Stimulated activated naive B cell treated with anti-CD40 and anti-IgM and Interleukin-4, amounts not matched to agents 10 μg/mL and 1 μg/mL and 100 μg/mL, for 72 hours (primary cell): ENCODE measurements around the gene CAPS2.

Experiments used
- ATAC-seq, 2 donors: fragments of 150-1000 bp; cut with Tn5 transposase; replicated peaks; 2 replicates each; pipeline ENCODE4 v1.10.0; 2021; ENCODE audit warnings: moderate library complexity in 1 of 2
- DNase-seq: peaks from one replicate; pipeline ENCODE4 v3.0.0; 2021
- H3K27ac Mint-ChIP-seq: one replicate; pipeline ENCODE4 v1.8.0; 2022; ENCODE audit warnings: mild to moderate bottlenecking, mixed read lengths
- H3K27me3 Mint-ChIP-seq, 2 donors: one replicate each; pipeline ENCODE4 v1.8.0; 2022; ENCODE audit warnings: mixed read lengths in 2 of 2
- H3K36me3 Mint-ChIP-seq, 2 donors: one replicate each; pipeline ENCODE4 v1.8.0; 2022; ENCODE audit warnings: mixed read lengths in 2 of 2, mild to moderate bottlenecking in 1 of 2
- H3K4me1 Mint-ChIP-seq, 2 donors: one replicate each; pipeline ENCODE4 v1.8.0; 2022; ENCODE audit warnings: mixed read lengths in 2 of 2, mild to moderate bottlenecking in 1 of 2
- H3K4me3 Mint-ChIP-seq, 2 donors: one replicate each; pipeline ENCODE4 v1.8.0; 2022; ENCODE audit warnings: mild to moderate bottlenecking in 2 of 2, mixed read lengths in 2 of 2, moderate library complexity in 1 of 2
- H3K9me3 Mint-ChIP-seq, 2 donors: one replicate each; pipeline ENCODE4 v1.8.0; 2022; ENCODE audit warnings: mixed read lengths in 2 of 2, mild to moderate bottlenecking in 1 of 2

CAPS2 gene

GRCh38 chr12:75334384-75335030 lies 4.4 kb upstream of the CAPS2 start, which contains the start of gene GLIPR1L1:
Gene GLIPR1L1, plus strand, starts transcription at chr12:75334670. Its CDS starts 59 bp downstream, at chr12:75334729.
- no peaks in the 10 kb centered on the region for H3K36me3 Mint-ChIP-seq
- peak; percentile 71 for DNase-seq
- no peak within 1 kb of the TSS for H3K27ac Mint-ChIP-seq
- peak; percentile 76 to 80 for ATAC-seq
- peak within 1 kb of the TSS; percentile 81 to 84 for H3K4me3 Mint-ChIP-seq
- H3K9me3 Mint-ChIP-seq, result peaks cover 0 to 1% of the 10 kb centered on the region in 2 donors
- peaks cover 14 to 16% of the 10 kb centered on the region in 2 donors for H3K27me3 Mint-ChIP-seq
- H3K4me1 Mint-ChIP-seq, result peaks cover 10 to 16% of the 10 kb centered on the region in 2 donors

- H3K9me3 Mint-ChIP-seq, result no peaks in the 10 kb centered on the region
- no peak for DNase-seq
- no peak overlapping the region for H3K4me3 Mint-ChIP-seq
- H3K4me1 Mint-ChIP-seq, result peaks cover 6 to 16% of the 10 kb centered on the region in 2 donors
- H3K27ac Mint-ChIP-seq, result no peak overlapping the region
- H3K36me3 Mint-ChIP-seq, result no peaks in the 10 kb centered on the region
- peaks cover 16% of the 10 kb centered on the region in 2 donors for H3K27me3 Mint-ChIP-seq
- ATAC-seq, result no peak
Measured at GRCh38 chr12:75327642-75328041, 2.5 kb downstream of the CAPS2 start.

- H3K27ac Mint-ChIP-seq, result no peak overlapping the region
- no peak for DNase-seq
- ATAC-seq, result no peak
- no peaks in the 10 kb centered on the region for H3K36me3 Mint-ChIP-seq
- H3K27me3 Mint-ChIP-seq, result peaks cover 10 to 11% of the 10 kb centered on the region in 2 donors
- no peak overlapping the region for H3K4me3 Mint-ChIP-seq
- no peaks in the 10 kb centered on the region for H3K9me3 Mint-ChIP-seq
- no peaks in the 10 kb centered on the region for H3K4me1 Mint-ChIP-seq
Measured at GRCh38 chr12:75323663-75324062, 6.5 kb downstream of the CAPS2 start.

- Mint-ChIP-seq H3K9me3 (no peaks in the 10 kb centered on the region), H3K4me1 (no peaks in the 10 kb centered on the region), H3K27me3 (peaks cover 11 to 12% of the 10 kb centered on the region in 2 donors), H3K36me3 (no peaks in the 10 kb centered on the region), H3K4me3 (no peak overlapping the region), H3K27ac (no peak overlapping the region)
- no peak for ATAC-seq
- DNase-seq, result no peak
Measured at GRCh38 chr12:75322464-75322863, 7.7 kb downstream of the CAPS2 start.

- no peaks in the 10 kb centered on the region for H3K36me3 Mint-ChIP-seq
- DNase-seq (no peak), ATAC-seq (no peak)
- no peak overlapping the region for H3K4me3 Mint-ChIP-seq
- no peaks in the 10 kb centered on the region for H3K9me3 Mint-ChIP-seq
- H3K27ac Mint-ChIP-seq, result no peak overlapping the region
- H3K27me3 Mint-ChIP-seq, result peaks cover 0 to 5% of the 10 kb centered on the region in 2 donors
- no peaks in the 10 kb centered on the region for H3K4me1 Mint-ChIP-seq
Measured at GRCh38 chr12:75317784-75318183, 12.3 kb downstream of the CAPS2 start.

- Mint-ChIP-seq H3K4me1 (no peaks in the 10 kb centered on the region), H3K4me3 (no peak overlapping the region), H3K36me3 (no peaks in the 10 kb centered on the region), H3K9me3 (no peaks in the 10 kb centered on the region), H3K27me3 (peaks cover 0 to 5% of the 10 kb centered on the region in 2 donors), H3K27ac (no peak overlapping the region)
- ATAC-seq, result no peak
- DNase-seq, result no peak
Measured at GRCh38 chr12:75315518-75315917, 14.6 kb downstream of the CAPS2 start.

GRCh38 chr12:75311369-75311768 lies 18.8 kb downstream of the CAPS2 start:
- H3K27me3 Mint-ChIP-seq, result no peaks in the 10 kb centered on the region
- no peak for ATAC-seq
- no peak overlapping the region for H3K27ac Mint-ChIP-seq
- no peaks in the 10 kb centered on the region for H3K36me3 Mint-ChIP-seq
- peaks cover 0 to 2% of the 10 kb centered on the region in 2 donors for H3K9me3 Mint-ChIP-seq
- H3K4me1 Mint-ChIP-seq, result no peaks in the 10 kb centered on the region
- H3K4me3 Mint-ChIP-seq, result no peak overlapping the region
- DNase-seq, result no peak

- Mint-ChIP-seq H3K36me3 (no peaks in the 10 kb centered on the region), H3K9me3 (peaks cover 0 to 2% of the 10 kb centered on the region in 2 donors), H3K4me1 (no peaks in the 10 kb centered on the region), H3K27ac (no peak overlapping the region), H3K4me3 (no peak overlapping the region), H3K27me3 (no peaks in the 10 kb centered on the region)
- ATAC-seq (no peak), DNase-seq (no peak)
Measured at GRCh38 chr12:75308279-75308678, 21.8 kb downstream of the CAPS2 start.

- Mint-ChIP-seq H3K4me3 (no peak overlapping the region), H3K27me3 (no peaks in the 10 kb centered on the region), H3K9me3 (peaks cover 0 to 2% of the 10 kb centered on the region in 2 donors), H3K27ac (no peak overlapping the region), H3K4me1 (no peaks in the 10 kb centered on the region), H3K36me3 (no peaks in the 10 kb centered on the region)
- DNase-seq (no peak), ATAC-seq (no peak)
Measured at GRCh38 chr12:75305412-75306332, 24.5 kb downstream of the CAPS2 start.

- Mint-ChIP-seq H3K36me3 (no peaks in the 10 kb centered on the region), H3K27me3 (no peaks in the 10 kb centered on the region), H3K9me3 (peaks cover 0 to under 1% of the 10 kb centered on the region in 2 donors), H3K4me1 (no peaks in the 10 kb centered on the region), H3K4me3 (no peak overlapping the region), H3K27ac (no peak overlapping the region)
- DNase-seq (no peak), ATAC-seq (no peak)
Measured at GRCh38 chr12:75302781-75303180, 27.3 kb downstream of the CAPS2 start.

- no peak for ATAC-seq
Measured at GRCh38 chr12:75302225-75302624, 27.9 kb downstream of the CAPS2 start.

GRCh38 chr12:75294797-75295196 lies 35.3 kb downstream of the CAPS2 start:
- DNase-seq, result no peak
- Mint-ChIP-seq H3K36me3 (no peaks in the 10 kb centered on the region), H3K27ac (no peak overlapping the region), H3K4me1 (no peaks in the 10 kb centered on the region), H3K4me3 (no peak overlapping the region), H3K27me3 (no peaks in the 10 kb centered on the region), H3K9me3 (no peaks in the 10 kb centered on the region)
- no peak for ATAC-seq

More at GRCh38 chr12:75302225-75302624, 27.9 kb downstream of the CAPS2 start:
- Mint-ChIP-seq H3K36me3 (no peaks in the 10 kb centered on the region), H3K27ac (no peak overlapping the region), H3K4me1 (no peaks in the 10 kb centered on the region), H3K9me3 (no peaks in the 10 kb centered on the region), H3K27me3 (no peaks in the 10 kb centered on the region), H3K4me3 (no peak overlapping the region)
- no peak for DNase-seq

- ATAC-seq (no peak), DNase-seq (no peak)
- no peak overlapping the region for H3K27ac Mint-ChIP-seq
- H3K9me3 Mint-ChIP-seq, result no peaks in the 10 kb centered on the region
- H3K4me1 Mint-ChIP-seq, result no peaks in the 10 kb centered on the region
- no peaks in the 10 kb centered on the region for H3K36me3 Mint-ChIP-seq
- H3K4me3 Mint-ChIP-seq, result no peak overlapping the region
- no peaks in the 10 kb centered on the region for H3K27me3 Mint-ChIP-seq
Measured at GRCh38 chr12:75294336-75294735, 35.8 kb downstream of the CAPS2 start.

GRCh38 chr12:75291014-75291413 lies 39.1 kb downstream of the CAPS2 start:
- H3K4me3 Mint-ChIP-seq, result no peak overlapping the region
- no peaks in the 10 kb centered on the region for H3K27me3 Mint-ChIP-seq
- H3K27ac Mint-ChIP-seq, result no peak overlapping the region
- DNase-seq (no peak), ATAC-seq (no peak)
- H3K4me1 Mint-ChIP-seq, result no peaks in the 10 kb centered on the region
- H3K36me3 Mint-ChIP-seq, result no peaks in the 10 kb centered on the region
- H3K9me3 Mint-ChIP-seq, result no peaks in the 10 kb centered on the region

GRCh38 chr12:75289753-75290152 lies 40.4 kb downstream of the CAPS2 start:
- Mint-ChIP-seq H3K27me3 (no peaks in the 10 kb centered on the region), H3K9me3 (no peaks in the 10 kb centered on the region), H3K36me3 (no peaks in the 10 kb centered on the region), H3K4me3 (no peak overlapping the region), H3K4me1 (no peaks in the 10 kb centered on the region), H3K27ac (no peak overlapping the region)
- no peak for DNase-seq
- no peak for ATAC-seq
